Measurements from ENCODE around the gene NTRK3. TPM values are rescaled to one million over a fixed set of nuclear protein-coding genes. Genes with fewer than 3 reads are reported as not detected.

The NTRK3 gene
- total RNA-seq, 1 donor from 2014 or later: 34.6 TPM

DNA sequence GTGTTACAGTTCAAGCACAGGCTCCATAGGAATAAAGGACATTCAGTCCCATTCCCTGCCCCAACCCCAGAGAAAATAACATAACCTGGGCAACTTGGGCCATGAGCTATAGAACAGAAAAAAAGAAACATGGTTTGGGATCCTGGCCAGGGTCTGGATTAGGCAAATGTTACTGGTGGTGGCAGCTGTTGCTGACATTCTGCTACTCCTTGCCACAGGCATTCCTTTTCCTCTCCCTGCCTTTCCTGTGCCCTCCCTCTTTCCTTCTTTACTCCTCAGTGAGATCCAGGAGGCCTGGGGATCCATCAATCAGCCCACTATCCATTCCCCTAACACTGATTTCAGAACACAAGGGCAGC lies 129.1 kb downstream of the NTRK3 start:
- DNase-seq (ENCODE audit: low spot score in 2 of 2) (no peak), FAIRE-seq (no peak)

DNA sequence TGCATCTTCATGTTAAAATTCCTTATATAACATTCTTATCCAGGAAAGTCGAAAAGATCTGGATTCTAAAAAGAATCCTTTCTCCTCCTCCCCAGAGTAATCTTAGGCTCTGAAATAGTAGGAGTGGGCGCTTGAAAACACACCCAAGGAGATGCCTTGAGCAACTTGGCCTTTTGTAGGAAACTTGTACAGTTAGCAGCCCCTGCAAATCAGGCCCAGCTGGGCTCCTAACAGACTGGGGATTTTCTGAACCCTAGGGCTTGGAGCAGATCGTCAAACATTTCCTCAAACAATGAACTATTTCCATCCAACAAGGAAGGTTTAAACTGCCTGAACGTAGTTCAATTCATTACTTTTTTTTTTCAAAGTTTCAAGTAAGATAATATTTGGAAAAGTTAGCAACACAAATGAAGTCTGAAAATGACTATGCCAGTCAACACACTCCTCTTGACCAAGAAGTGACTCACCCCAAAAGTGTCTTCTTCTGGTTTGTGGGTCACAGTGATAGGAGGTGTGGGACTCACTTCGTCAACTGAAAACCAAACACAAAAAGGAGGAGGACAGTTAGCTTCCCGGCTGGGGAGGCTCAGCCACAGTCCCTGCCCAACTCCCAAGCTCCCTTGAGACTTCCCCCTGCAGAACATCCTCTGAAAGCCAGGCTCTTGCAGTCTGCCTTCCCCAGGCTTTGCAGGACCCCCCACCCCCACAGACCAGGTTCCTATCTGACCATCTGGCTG lies 129.7 kb downstream of the NTRK3 start:
- DNase-seq (ENCODE audit: low spot score in 2 of 2) (no peak), FAIRE-seq (no peak)

DNA sequence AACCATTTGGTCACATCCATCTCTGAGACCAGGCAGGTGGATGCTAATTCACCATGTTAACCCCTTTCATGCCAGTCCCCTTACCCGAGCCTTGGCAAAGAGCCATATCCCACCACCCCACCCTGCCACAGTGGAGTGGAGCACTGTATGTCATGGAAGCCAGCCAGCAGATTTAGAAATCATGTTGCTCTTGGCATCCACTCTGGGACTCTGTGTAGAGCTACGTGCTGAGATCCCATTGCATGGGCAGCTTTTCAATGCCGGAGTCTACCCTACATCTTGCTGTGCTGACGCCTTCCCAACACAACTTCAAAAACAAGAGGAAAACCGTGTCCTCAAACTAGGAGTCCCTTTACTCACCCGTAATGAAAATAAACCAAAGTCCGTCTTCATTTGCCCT lies 131.0 kb downstream of the NTRK3 start:
- FAIRE-seq: no peak
- DNase-seq (ENCODE audit: low spot score in 2 of 2): no peak

DNA sequence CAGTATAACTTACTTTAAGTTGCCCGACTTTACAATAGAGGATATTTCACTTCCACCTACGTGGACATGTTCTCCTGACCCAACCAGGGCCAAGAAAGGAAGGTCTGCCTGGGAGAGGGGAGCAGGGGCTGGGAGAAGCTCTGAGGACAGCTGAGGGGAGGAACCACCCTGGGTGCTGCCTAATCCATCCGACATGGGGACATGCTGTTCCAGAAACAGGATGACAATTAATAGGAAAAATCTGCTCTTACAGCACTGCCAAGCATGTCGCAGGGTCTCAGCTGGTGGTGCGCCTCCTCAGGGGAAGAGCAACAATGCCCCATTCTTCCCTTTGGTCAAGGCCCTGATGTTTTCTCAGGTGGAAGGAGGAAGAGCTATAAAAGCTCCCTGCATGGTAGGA lies 132.3 kb downstream of the NTRK3 start:
- FAIRE-seq (no peak), DNase-seq (ENCODE audit: low spot score in 2 of 2) (no peak)

DNA sequence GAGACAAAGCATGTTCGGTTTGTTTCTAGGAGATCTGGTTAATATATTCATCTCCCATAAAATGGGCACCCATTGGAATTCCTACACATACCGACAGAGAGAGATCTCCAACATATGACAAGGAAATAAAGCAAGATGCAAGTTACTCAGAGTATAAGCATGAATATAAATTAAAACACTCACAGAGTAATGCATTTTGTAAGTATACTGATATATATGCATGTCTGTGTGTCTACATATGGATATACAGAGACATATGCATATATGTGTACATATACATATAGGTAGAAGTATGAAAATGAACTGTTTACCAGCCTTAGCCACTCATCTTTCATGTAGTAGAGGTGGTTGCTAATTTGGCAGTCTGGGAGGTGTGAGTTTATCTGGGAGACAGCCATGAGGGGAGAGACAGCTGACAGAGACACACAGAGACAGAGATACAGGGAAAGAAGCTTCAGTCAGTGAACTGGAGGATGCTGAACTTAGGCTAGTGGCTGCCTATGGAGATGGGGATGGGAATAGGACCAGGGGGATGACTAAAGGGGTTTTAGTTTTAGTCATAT lies 134.5 kb downstream of the NTRK3 start:
- DNase-seq (ENCODE audit: low spot score in 2 of 2) (no peak), FAIRE-seq (no peak)

DNA sequence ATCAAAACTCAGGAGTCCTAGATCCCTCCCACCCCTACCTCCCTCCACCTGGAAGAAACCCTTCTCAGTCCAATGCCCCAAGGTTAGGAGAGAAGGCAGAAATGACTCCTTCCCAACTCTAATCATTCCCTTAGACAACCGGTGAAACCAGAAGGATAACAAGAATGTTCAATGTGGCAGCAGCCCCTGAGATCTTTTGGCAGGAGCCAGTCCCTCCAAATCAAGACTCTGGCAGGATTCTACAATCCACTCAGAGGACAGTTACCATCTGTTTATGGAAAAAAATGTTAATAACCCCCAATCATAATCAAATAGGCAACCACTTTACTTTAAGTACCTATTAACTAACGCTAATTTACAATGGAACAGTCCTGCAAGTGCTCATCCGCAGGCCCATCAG lies 136.5 kb downstream of the NTRK3 start:
- no peak for DNase-seq (ENCODE audit: low spot score in 2 of 2)
- FAIRE-seq: no peak

DNA sequence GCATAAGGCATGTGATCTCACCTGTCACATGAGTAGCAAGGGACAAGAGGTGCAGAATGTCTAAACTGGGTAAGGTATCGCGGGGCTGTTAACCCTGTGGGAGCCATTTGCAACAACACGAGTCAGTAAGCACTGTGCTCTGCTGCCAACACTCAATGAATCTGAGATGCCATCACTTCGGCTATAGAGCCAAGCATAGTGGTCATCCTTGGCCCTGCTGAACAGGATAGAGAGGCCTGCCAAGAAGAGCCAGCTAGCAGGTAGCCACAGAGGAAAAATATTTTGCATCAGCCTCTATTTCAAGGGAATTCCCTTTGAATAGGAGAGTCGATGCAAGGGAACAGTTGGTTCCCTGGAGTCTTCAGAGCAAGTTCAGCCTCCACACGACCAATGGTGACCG lies 137.8 kb downstream of the NTRK3 start:
- no peak for FAIRE-seq

DNA sequence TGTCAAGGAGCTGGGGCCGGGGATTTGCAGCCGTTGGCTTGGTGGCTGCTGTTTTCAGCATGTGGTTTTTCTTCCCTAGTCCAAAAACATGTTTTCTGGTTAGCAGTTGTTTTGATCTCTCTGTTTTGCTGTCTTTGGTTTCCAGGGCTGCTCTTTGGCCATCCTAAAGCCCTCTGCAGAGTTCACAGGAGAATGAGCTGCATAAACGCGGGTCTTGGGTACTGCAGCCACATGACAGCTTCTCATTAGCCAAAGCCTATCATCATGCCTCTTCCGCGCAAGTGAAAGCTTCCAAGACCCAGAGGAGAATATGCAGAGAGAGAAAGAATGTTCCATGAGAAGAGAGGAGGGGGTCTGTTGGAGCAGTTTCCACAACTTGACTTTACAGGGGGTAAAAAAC lies 138.5 kb downstream of the NTRK3 start:
- DNase-seq (ENCODE audit: low spot score in 2 of 2) (no peak), FAIRE-seq (no peak)

More for the DNA sequence above, 137.8 kb downstream of the NTRK3 start:
- no peak for DNase-seq (ENCODE audit: low spot score in 2 of 2)

DNA sequence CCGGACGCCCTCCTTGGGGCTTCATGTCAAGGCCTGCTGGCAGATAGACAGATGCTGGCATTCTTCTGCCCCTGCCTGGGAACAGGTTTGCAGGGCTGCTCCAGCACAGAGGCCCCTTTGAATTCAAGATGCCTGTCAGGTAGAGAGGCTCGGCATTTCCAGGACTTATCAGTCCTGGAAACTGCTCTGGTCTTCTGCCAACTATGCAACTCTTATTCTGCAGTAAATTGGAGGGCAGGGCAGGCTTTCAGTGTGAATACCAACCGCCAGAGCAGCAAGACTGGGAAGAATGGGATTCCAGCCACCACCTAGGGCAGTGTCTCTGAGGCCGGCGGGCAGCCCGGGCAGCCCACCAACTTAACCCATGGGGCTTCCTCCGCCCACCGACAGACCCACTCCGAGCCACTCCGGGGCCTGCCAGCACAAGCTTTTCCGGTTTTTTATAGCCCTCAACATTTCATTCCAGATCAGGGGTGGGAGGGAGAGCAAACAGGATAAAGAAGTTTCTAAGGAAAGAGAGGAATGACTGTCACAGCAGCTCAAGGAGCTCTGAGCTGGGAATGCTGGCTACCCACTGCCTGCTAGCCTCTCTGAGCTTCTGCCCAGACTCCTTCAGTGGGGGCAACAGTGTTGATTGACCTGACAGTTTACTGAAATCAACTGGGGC lies 140.9 kb downstream of the NTRK3 start:
- no peak for DNase-seq (ENCODE audit: low spot score in 2 of 2)
- FAIRE-seq: no peak

DNA sequence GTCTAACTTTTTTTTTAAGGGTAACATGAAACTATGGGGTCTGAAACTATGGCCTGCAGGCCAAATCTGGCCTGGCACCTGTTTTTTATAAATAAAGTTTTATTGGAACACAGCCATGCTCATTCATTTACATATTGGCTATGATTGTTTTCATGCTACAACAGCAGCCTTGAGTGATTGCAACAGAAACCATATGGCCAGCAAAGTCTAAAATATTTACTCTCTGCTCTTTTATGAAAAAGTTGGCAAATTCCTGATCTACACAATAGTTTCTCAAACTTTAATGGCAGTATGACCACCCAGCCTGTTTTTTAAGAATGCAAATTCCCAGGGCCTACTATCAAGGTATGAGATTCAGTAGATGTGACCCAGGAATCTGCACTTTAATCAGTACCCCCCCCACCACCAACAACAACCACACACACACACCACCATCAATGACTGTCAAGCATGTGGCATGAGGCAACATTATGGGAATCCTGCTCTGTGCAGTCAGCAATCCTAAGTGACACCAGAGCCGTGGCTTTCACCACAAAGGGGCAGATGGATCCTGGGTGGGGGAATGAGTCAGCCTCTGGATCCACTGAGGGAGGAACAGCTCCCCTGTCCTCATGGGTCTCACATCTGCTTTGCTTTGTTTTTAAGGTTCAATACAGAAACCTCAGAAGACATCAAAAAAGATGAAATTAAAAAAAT lies 142.8 kb downstream of the NTRK3 start:
- DNase-seq (ENCODE audit: low spot score in 2 of 2): no peak

DNA sequence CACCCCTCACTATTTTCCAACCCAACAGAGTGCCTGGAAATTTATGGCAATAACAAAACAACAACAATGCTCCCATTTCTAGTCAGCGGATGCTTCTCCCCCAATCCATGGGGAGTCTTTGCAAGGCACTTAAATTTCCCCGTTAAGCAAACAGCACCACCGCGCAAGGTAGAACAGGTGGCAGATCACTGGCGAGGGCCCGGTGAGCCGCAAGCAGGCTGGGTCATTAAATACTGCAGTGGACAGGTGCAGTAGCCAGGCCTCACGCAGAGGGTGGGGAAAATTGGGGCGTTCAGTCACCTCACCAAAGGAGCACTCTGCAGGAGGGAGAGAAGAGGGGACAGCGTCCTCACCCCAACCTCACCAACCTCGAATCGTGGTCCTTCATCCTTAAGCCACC lies 147.5 kb downstream of the NTRK3 start:
- DNase-seq (ENCODE audit: low spot score in 2 of 2) (no peak), FAIRE-seq (no peak)

More for the DNA sequence above, 142.8 kb downstream of the NTRK3 start:
- FAIRE-seq: no peak

DNA sequence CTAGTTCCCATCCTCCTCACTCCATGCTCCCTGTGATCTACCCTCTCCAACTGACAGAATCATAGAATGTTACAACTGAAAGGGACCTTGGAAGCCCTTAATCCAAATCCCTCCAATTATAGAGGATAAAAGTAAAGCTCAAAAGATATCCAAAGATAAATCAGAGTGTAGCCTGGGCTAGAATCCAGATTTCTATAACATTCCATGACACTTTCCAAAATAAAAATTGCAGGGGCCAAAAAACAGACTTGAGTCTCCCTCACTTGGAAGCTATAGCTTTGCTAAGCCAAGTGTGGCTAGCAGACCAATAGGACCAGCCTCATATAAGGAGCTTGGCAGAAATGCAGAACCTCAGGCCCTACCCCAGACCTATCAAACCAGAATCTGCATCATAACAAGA lies 148.1 kb downstream of the NTRK3 start:
- DNase-seq (ENCODE audit: low spot score in 2 of 2) (no peak), FAIRE-seq (no peak)

DNA sequence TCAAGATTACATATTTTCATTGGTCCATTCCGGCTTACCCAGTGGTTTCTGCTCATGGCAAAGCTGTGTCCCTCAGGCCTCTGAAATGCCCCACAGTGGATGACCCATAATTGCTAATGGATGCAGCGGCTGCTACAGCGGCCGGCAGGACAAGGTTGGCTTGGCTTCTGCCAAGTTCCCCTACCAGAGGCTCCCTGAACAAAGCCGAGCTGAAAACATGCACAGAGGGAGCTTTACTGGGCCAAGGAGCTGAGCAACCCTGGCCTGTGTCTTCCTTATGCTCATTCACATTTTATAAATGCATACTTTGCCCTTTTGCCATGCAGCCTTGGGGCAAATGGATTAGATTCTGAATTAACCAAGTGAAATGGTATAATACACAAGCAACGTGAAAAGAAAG lies 150.5 kb downstream of the NTRK3 start:
- no peak for FAIRE-seq
- DNase-seq (ENCODE audit: low spot score in 2 of 2): no peak

DNA sequence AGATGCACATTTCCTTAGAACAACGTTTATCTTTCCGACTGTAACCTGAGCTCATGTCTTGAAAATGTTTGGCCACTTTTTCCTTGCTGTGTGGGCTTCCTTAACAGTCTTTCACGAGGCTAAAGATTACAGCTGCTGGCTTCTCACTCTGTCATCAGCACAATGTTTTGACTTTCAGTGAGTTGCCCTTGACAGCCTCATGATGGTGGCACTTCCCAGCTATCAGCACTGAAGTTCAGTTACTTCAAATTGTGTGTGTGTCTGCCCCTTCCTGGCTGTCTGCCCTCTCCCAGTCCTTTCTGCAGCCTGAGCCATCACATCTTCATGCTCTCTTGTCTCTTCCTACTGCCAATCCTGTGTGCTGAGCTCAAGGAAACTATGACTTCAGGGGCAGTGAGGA lies 152.2 kb downstream of the NTRK3 start:
- FAIRE-seq: no peak
- no peak for DNase-seq (ENCODE audit: low spot score in 2 of 2)

DNA sequence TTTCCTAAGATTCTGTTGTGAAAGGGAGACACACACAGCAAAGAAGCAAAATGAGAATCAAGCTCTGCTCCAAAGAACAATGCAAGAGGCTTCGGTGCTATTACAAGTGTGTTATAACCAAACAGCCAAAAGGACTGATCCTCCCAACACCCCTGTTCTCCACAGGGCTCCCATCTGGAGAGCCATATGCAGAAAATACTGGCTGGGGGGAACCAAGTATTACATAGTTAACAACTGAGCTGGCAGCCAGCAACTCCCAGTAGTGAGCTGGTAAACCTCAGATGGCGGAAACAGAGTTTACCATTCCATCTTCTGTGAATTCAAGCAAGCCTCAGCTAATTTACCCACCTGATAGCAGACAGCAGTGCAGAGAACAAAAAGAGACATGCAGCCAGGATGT lies 156.4 kb downstream of the NTRK3 start:
- DNase-seq (ENCODE audit: low spot score in 2 of 2): no peak
- FAIRE-seq: no peak

DNA sequence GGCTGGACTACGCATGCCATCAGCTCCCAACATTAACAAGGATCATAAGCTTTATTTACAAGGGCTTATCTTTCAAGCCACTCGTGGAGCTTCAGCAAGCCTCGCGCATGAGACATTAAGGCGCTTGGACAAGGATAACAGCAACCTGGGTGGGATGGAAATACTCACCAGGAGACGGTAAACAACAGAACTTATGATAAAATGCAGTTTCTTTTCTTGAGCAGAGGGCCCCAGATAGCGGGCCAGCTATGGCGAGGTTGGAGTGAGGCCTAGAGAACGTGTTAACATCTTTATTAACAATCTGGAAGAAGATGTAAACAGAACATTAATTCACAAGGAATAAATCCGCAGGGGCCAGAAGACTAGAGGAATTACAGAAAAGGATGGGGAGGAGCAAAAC lies 158.2 kb downstream of the NTRK3 start:
- no peak for FAIRE-seq

DNA sequence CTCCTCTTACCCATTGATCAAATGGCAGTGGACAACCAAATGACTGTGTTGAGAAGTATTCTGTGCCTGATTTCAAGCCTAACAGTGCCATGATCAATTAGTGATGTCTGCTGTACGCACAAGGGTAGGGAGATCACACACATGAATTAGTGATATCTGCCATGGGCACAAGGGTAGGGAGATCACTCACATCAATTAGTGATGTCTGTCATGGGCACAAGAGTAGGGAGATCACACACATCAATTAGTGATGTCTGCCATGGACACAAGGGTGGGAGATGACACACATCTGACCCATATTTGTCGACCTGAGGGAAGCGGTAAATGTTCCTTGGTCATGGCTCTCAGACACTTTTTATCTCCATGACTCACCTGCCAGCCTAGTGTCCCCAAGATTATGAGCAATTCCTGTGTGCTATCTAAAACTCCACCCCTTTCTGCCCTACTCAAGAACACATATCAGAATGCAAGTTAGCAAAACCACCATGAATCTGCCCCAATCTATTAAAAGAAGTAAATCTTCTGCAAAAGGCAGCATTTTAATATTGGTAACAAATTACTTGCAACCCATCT lies 165.0 kb downstream of the NTRK3 start:
- FAIRE-seq (no peak), DNase-seq (ENCODE audit: low spot score in 2 of 2) (no peak)

More for the DNA sequence above, 158.2 kb downstream of the NTRK3 start:
- no peak for DNase-seq (ENCODE audit: low spot score in 2 of 2)

DNA sequence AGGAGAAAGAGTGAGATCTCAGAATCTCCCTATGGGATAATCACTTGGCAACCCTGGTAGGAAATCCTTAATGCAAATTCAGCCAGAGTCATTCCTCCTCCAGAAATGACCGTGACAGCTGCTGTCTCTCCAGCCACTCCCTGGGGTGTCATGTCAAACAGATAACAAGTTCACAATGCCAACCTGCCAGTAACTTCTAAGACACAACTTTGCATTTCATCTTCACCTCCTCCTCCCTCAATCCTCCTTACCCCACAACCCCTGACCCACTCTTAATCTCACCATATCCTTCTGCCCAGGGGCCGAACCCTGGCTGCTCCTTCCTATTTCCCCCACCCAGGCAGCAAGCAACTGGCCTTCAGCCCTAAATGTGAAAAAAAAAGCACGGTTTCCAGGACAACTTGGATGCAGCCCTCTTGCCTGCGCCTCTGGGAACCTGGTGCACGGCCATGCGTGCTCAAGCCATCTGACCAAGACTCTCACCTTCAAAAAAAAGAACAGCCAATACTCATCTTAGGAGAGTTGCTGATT lies 166.0 kb downstream of the NTRK3 start:
- DNase-seq (ENCODE audit: low spot score in 2 of 2): no peak
- no peak for FAIRE-seq

DNA sequence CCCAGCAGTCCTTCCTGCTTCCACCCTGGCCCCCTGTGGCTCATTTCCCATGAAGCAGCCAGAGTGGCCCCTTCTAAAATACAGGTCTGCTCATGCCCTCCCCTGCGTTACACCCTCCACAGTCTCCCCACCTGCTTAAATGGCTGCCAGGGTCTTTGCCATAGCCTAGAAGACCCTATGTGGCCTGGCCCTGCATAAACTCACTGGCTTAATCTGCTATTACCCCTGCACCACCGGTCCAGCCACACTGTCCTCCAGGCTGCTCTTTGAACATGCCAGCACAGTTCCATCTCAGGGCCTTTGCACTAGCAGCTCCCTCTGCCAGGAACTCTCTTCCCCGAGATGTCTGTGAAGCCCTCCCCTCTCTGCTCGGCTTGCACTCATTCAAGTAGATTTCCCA lies 166.8 kb downstream of the NTRK3 start:
- FAIRE-seq (no peak), DNase-seq (ENCODE audit: low spot score in 2 of 2) (no peak)

DNA sequence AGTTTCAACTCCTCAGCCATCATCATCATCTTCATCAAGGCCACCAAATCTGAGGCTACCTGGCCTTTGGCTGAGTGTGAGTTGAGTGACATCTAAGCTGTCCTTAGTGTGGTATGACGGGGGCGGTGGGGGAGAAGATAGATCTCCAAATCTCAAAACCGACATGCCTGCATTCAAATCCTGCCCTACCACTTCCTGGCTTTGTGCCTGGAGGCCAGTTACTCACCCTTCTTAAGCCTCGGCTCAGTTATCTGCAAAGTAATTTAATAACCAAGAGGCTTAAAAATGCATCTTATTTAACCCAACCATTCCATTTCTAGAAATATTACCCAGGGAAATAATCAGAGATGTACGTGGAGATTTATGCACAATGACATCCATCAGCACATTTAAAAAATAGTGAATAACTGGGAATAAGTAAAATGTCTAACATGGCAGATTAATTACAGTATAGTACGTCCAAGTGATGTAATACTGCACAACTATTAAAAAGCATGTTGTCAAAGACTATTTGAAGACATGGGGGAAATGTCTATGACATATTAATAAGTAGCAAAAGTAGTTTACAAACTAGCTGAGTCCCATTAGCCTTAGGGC lies 167.4 kb downstream of the NTRK3 start:
- no peak for DNase-seq (ENCODE audit: low spot score in 2 of 2)
- FAIRE-seq: no peak
